Adipocyte (in vitro differentiated cells): ENCODE measurements around the gene KLC3.

Experiments
- DNase-seq: peaks from one replicate; pipeline ENCODE4 v3.0.0-alpha.2; 2015; ENCODE audit warnings: low read depth
- H3K27me3 ChIP-seq: replicated peaks from 2 replicates; pipeline ENCODE4 v1.7.0; 2013; ENCODE audit warnings: mild to moderate bottlenecking, low read length, moderate library complexity; ENCODE audit not compliant: control insufficient read depth, insufficient read depth
- H3K36me3 ChIP-seq: 2 replicates; pipeline ENCODE4 v1.7.0; 2013; ENCODE audit warnings: low read length, mild to moderate bottlenecking, moderate library complexity; ENCODE audit not compliant: control insufficient read depth, insufficient read depth, severe bottlenecking
- H3K4me1 ChIP-seq: 2 replicates; pipeline ENCODE4 v1.7.0; 2013; ENCODE audit warnings: mild to moderate bottlenecking, low read length, moderate library complexity; ENCODE audit not compliant: control insufficient read depth, insufficient read depth
- H3K4me3 ChIP-seq: 2 replicates; pipeline ENCODE4 v1.7.0; 2013; ENCODE audit warnings: mild to moderate bottlenecking, low read length, moderate library complexity
- H3K9ac ChIP-seq: 2 replicates; pipeline ENCODE4 v1.7.0; 2013; ENCODE audit warnings: mild to moderate bottlenecking, low read length, moderate library complexity
- H3K9me3 ChIP-seq: 2 replicates; pipeline ENCODE4 v1.7.0; 2013; ENCODE audit warnings: mild to moderate bottlenecking, low read length, moderate library complexity; ENCODE audit not compliant: control insufficient read depth

Gene KLC3

GRCh38 chr19:45340232-45340898 is at the start of gene KLC3:
Gene KLC3, plus strand, starts transcription at chr19:45340750. Its CDS starts 4,792 bp downstream, at chr19:45345542.
- Histone ChIP-seq H3K4me1 (no peaks in the 10 kb centered on the region), H3K9ac (no peak within 1 kb of the TSS), H3K36me3 (no peaks in the 10 kb centered on the region), H3K27me3 (peaks cover 19% of the 10 kb centered on the region), H3K9me3 (no peaks in the 10 kb centered on the region), H3K4me3 (no peak within 1 kb of the TSS)
- no peak for DNase-seq

- H3K9ac ChIP-seq: no peak overlapping the region
- H3K27me3 ChIP-seq: no peaks in the 10 kb centered on the region
- no peak for DNase-seq
- H3K4me3 ChIP-seq: no peak overlapping the region
- no peaks in the 10 kb centered on the region for H3K9me3 ChIP-seq
- peaks cover 12% of the 10 kb centered on the region for H3K4me1 ChIP-seq
- H3K36me3 ChIP-seq: peaks cover 55% of the 10 kb centered on the region
Observed at GRCh38 chr19:45291834-45292233, 48.7 kb upstream of the KLC3 start.

- Histone ChIP-seq H3K9ac (no peak overlapping the region), H3K4me3 (no peak overlapping the region), H3K36me3 (peaks cover 53% of the 10 kb centered on the region), H3K27me3 (no peaks in the 10 kb centered on the region), H3K9me3 (no peaks in the 10 kb centered on the region), H3K4me1 (peaks cover 12% of the 10 kb centered on the region)
- DNase-seq: no peak
Observed at GRCh38 chr19:45293682-45294081, 46.9 kb upstream of the KLC3 start.

- peaks cover 54% of the 10 kb centered on the region for H3K36me3 ChIP-seq
- H3K27me3 ChIP-seq: no peaks in the 10 kb centered on the region
- no peaks in the 10 kb centered on the region for H3K9me3 ChIP-seq
- H3K4me1 ChIP-seq: peaks cover 12% of the 10 kb centered on the region
- no peak overlapping the region for H3K9ac ChIP-seq
- no peak for DNase-seq
- no peak overlapping the region for H3K4me3 ChIP-seq
Observed at GRCh38 chr19:45294291-45295029, 46.1 kb upstream of the KLC3 start.

GRCh38 chr19:45295873-45296272 is 44.7 kb upstream of the KLC3 start:
- peaks cover 56% of the 10 kb centered on the region for H3K36me3 ChIP-seq
- DNase-seq: no peak
- H3K9me3 ChIP-seq: no peaks in the 10 kb centered on the region
- H3K27me3 ChIP-seq: no peaks in the 10 kb centered on the region
- peaks cover 12% of the 10 kb centered on the region for H3K4me1 ChIP-seq
- no peak overlapping the region for H3K9ac ChIP-seq
- H3K4me3 ChIP-seq: no peak overlapping the region

- no peak for DNase-seq
- peaks cover 53% of the 10 kb centered on the region for H3K36me3 ChIP-seq
- peaks cover 12% of the 10 kb centered on the region for H3K4me1 ChIP-seq
Observed at GRCh38 chr19:45296355-45296754, 44.2 kb upstream of the KLC3 start.

GRCh38 chr19:45297674-45298073 is 42.9 kb upstream of the KLC3 start:
- Histone ChIP-seq H3K4me3 (no peak overlapping the region), H3K9ac (no peak overlapping the region), H3K27me3 (no peaks in the 10 kb centered on the region), H3K36me3 (peaks cover 49% of the 10 kb centered on the region), H3K4me1 (peaks cover 12% of the 10 kb centered on the region), H3K9me3 (no peaks in the 10 kb centered on the region)
- DNase-seq: no peak

More at GRCh38 chr19:45296355-45296754, 44.2 kb upstream of the KLC3 start:
- Histone ChIP-seq H3K4me3 (no peak overlapping the region), H3K9ac (no peak overlapping the region), H3K27me3 (no peaks in the 10 kb centered on the region), H3K9me3 (no peaks in the 10 kb centered on the region)

- Histone ChIP-seq H3K9me3 (no peaks in the 10 kb centered on the region), H3K27me3 (no peaks in the 10 kb centered on the region), H3K36me3 (peaks cover 48% of the 10 kb centered on the region), H3K9ac (no peak overlapping the region), H3K4me3 (no peak overlapping the region), H3K4me1 (peaks cover 12% of the 10 kb centered on the region)
- DNase-seq: no peak
Observed at GRCh38 chr19:45298264-45298663, 42.3 kb upstream of the KLC3 start.

- DNase-seq: no peak
- Histone ChIP-seq H3K9ac (no peak overlapping the region), H3K27me3 (no peaks in the 10 kb centered on the region), H3K36me3 (peaks cover 40% of the 10 kb centered on the region), H3K9me3 (no peaks in the 10 kb centered on the region), H3K4me1 (peaks cover 2% of the 10 kb centered on the region), H3K4me3 (no peak overlapping the region)
Observed at GRCh38 chr19:45299719-45300118, 40.8 kb upstream of the KLC3 start.

- no peaks in the 10 kb centered on the region for H3K27me3 ChIP-seq
- no peaks in the 10 kb centered on the region for H3K9me3 ChIP-seq
- no peak overlapping the region for H3K9ac ChIP-seq
- H3K4me1 ChIP-seq: peaks cover 10% of the 10 kb centered on the region
- no peak overlapping the region for H3K4me3 ChIP-seq
- no peak for DNase-seq
- H3K36me3 ChIP-seq: peaks cover 29% of the 10 kb centered on the region
Observed at GRCh38 chr19:45302416-45302815, 38.1 kb upstream of the KLC3 start.

- H3K36me3 ChIP-seq: peaks cover 23% of the 10 kb centered on the region
- no peaks in the 10 kb centered on the region for H3K27me3 ChIP-seq
- no peak overlapping the region for H3K9ac ChIP-seq
- peaks cover 10% of the 10 kb centered on the region for H3K4me1 ChIP-seq
- no peak overlapping the region for H3K4me3 ChIP-seq
- H3K9me3 ChIP-seq: no peaks in the 10 kb centered on the region
- DNase-seq: no peak
Observed at GRCh38 chr19:45303269-45304060, 37.1 kb upstream of the KLC3 start.
